Skeletal muscle tissue (tissue), 4 donors: ENCODE measurements around the gene CENPO. TPM values are rescaled to one million over a fixed set of nuclear protein-coding genes. Genes with fewer than 3 reads are reported as not detected.
"Not testable (repeated sequence)": the region's sequence is repeated elsewhere in the genome, so short reads cannot be mapped to it uniquely, and the experiment has no call there.

ENCODE experiments used
- H3K27ac ChIP-seq: one replicate; pipeline ENCODE4 v1.7.0; 2013; ENCODE audit warnings: mild to moderate bottlenecking, low read depth, low read length, inconsistent platforms
- H3K27me3 ChIP-seq, 3 donors: one replicate each; pipeline ENCODE4 v1.7.0; 2013; ENCODE audit warnings: low read length in 3 of 3; ENCODE audit not compliant: control insufficient read depth in 3 of 3, insufficient read depth in 3 of 3
- H3K36me3 ChIP-seq, 3 donors: one replicate each; pipeline ENCODE4 v1.7.0; 2013; ENCODE audit warnings: low read length in 3 of 3; ENCODE audit not compliant: control insufficient read depth in 3 of 3, insufficient read depth in 3 of 3
- H3K4me1 ChIP-seq, 3 donors: one replicate each; pipeline ENCODE4 v1.7.0; 2013; ENCODE audit warnings: low read length in 3 of 3, mild to moderate bottlenecking in 3 of 3; ENCODE audit not compliant: control insufficient read depth in 3 of 3, insufficient read depth in 3 of 3
- H3K4me3 ChIP-seq, 3 donors: one replicate each; pipeline ENCODE4 v1.7.0; 2013; ENCODE audit warnings: low read length in 3 of 3
- H3K9ac ChIP-seq, 3 donors: one replicate each; pipeline ENCODE4 v1.7.0; 2013; ENCODE audit warnings: low read length in 3 of 3, mild to moderate bottlenecking in 3 of 3, moderate library complexity in 2 of 3, low read depth in 1 of 3
- H3K9me3 ChIP-seq, 3 donors: one replicate each; pipeline ENCODE4 v1.7.0; 2013; ENCODE audit warnings: low read length in 3 of 3; ENCODE audit not compliant: control insufficient read depth in 3 of 3
- total RNA-seq: library from RNA; depleted of rRNA; stranded (reverse); fragments of >200 nt; gene quantifications from one replicate; pipeline ENCODE4 v1.2.3, GENCODE V29; 2014
- donor health status: Osteomylitis.

The CENPO gene
- total RNA-seq, 1 donor from 2014 or later, result 6.8 TPM

- Histone ChIP-seq H3K27ac (no peak overlapping the region), H3K27me3 (peaks cover 0 to 4% (median 0%) of the 10 kb centered on the region in 3 donors), H3K4me1 (peaks cover 0 to 6% (median 5%) of the 10 kb centered on the region in 3 donors), H3K36me3 (peaks cover 0 to 11% (median 3%) of the 10 kb centered on the region in 3 donors), H3K4me3 (no peak overlapping the region), H3K9ac (no peak overlapping the region), H3K9me3 (no peaks in the 10 kb centered on the region)
Observed at GRCh38 chr2:24834733-24835395, 41.6 kb downstream of the CENPO start.

- peaks cover 0 to 11% (median 3%) of the 10 kb centered on the region in 3 donors for H3K36me3 ChIP-seq
- H3K9ac ChIP-seq, H3K27me3 ChIP-seq, H3K4me1 ChIP-seq, H3K9me3 ChIP-seq, H3K27ac ChIP-seq, H3K4me3 ChIP-seq: not testable (repeated sequence)
Observed at GRCh38 chr2:24835411-24835810, 42.2 kb downstream of the CENPO start.

GRCh38 chr2:24836206-24836605, 43.0 kb downstream of the CENPO start:
- H3K36me3 ChIP-seq, result peaks cover 0 to 11% (median 3%) of the 10 kb centered on the region in 3 donors
- no peaks in the 10 kb centered on the region for H3K9me3 ChIP-seq
- no peak overlapping the region for H3K4me3 ChIP-seq
- no peak overlapping the region for H3K9ac ChIP-seq
- H3K4me1 ChIP-seq, result peaks cover 0 to 6% (median 5%) of the 10 kb centered on the region in 3 donors
- no peak overlapping the region for H3K27ac ChIP-seq
- peaks cover 0 to 4% (median 2%) of the 10 kb centered on the region in 3 donors for H3K27me3 ChIP-seq

GRCh38 chr2:24836706-24837105, 43.5 kb downstream of the CENPO start:
- Histone ChIP-seq H3K36me3 (peaks cover 0 to 11% (median 3%) of the 10 kb centered on the region in 3 donors), H3K4me3 (no peak overlapping the region), H3K9ac (no peak overlapping the region), H3K4me1 (peaks cover 0 to 6% (median 5%) of the 10 kb centered on the region in 3 donors), H3K27ac (no peak overlapping the region), H3K27me3 (peaks cover 0 to 7% (median 2%) of the 10 kb centered on the region in 3 donors), H3K9me3 (no peaks in the 10 kb centered on the region)

- Histone ChIP-seq H3K9me3 (no peaks in the 10 kb centered on the region), H3K9ac (no peak overlapping the region), H3K36me3 (peaks cover 0 to 9% (median 3%) of the 10 kb centered on the region in 3 donors), H3K27ac (no peak overlapping the region), H3K27me3 (peaks cover 0 to 4% (median 2%) of the 10 kb centered on the region in 3 donors), H3K4me3 (no peak overlapping the region), H3K4me1 (no peaks in the 10 kb centered on the region)
Observed at GRCh38 chr2:24837996-24838513, 44.8 kb downstream of the CENPO start.

- Histone ChIP-seq H3K27ac (no peak overlapping the region), H3K9ac (no peak overlapping the region), H3K4me3 (no peak overlapping the region), H3K9me3 (no peaks in the 10 kb centered on the region), H3K27me3 (peaks cover 0 to 3% (median 2%) of the 10 kb centered on the region in 3 donors), H3K4me1 (no peaks in the 10 kb centered on the region), H3K36me3 (peaks cover 0 to 9% (median 3%) of the 10 kb centered on the region in 3 donors)
Observed at GRCh38 chr2:24838541-24838940, 45.3 kb downstream of the CENPO start.

GRCh38 chr2:24839729-24840128, 46.5 kb downstream of the CENPO start:
- no peak overlapping the region for H3K27ac ChIP-seq
- H3K4me3 ChIP-seq, result no peak overlapping the region
- no peaks in the 10 kb centered on the region for H3K4me1 ChIP-seq
- H3K9ac ChIP-seq, result no peak overlapping the region
- no peaks in the 10 kb centered on the region for H3K9me3 ChIP-seq
- peaks cover 0 to 3% (median 2%) of the 10 kb centered on the region in 3 donors for H3K27me3 ChIP-seq
- H3K36me3 ChIP-seq, result peaks cover 0 to 9% (median 3%) of the 10 kb centered on the region in 3 donors

GRCh38 chr2:24840164-24840869, 47.1 kb downstream of the CENPO start:
- Histone ChIP-seq H3K9me3 (no peaks in the 10 kb centered on the region), H3K4me3 (no peak overlapping the region), H3K4me1 (no peaks in the 10 kb centered on the region), H3K27me3 (peaks cover 0 to 3% (median 2%) of the 10 kb centered on the region in 3 donors), H3K9ac (no peak overlapping the region), H3K27ac (no peak overlapping the region), H3K36me3 (peaks cover 0 to 9% (median 3%) of the 10 kb centered on the region in 3 donors)

- Histone ChIP-seq H3K27ac (no peak overlapping the region), H3K36me3 (peaks cover 0 to 6% (median 2%) of the 10 kb centered on the region in 3 donors), H3K9ac (no peak overlapping the region)
Observed at GRCh38 chr2:24840962-24841945, 48.0 kb downstream of the CENPO start.

More at GRCh38 chr2:24840962-24841945, 48.0 kb downstream of the CENPO start:
- Histone ChIP-seq H3K9me3 (no peaks in the 10 kb centered on the region), H3K27me3 (peaks cover 0 to 3% (median 2%) of the 10 kb centered on the region in 3 donors), H3K4me3 (no peak overlapping the region), H3K4me1 (no peaks in the 10 kb centered on the region)
